Activated naive CD4-positive, alpha-beta T cell treated with anti-CD3 and anti-CD28 coated beads, Interleukin-2, amount 10 ng/mL, durations not matched to agents 7 days and 5 days (primary cell): ENCODE results near the gene RXRB.
A peak's percentile ranks its signal among the peaks of the same experiment; 100 is the strongest.
"Not testable (repeated sequence)": the region's sequence is repeated elsewhere in the genome, so short reads cannot be mapped to it uniquely, and the experiment has no call there.

ENCODE experiments used
- CTCF ChIA-PET: fragments of 350-600 bp; sonication (Branson Sonifier 250); formaldehyde crosslinking; loops from one replicate; lab custom pipeline; 2021; ENCODE audit warnings: antibody characterized with exemption; lab: Charles Lee
- DNase-seq: peaks from one replicate; pipeline ENCODE4 v3.0.0-alpha.2; 2020
- H3K27ac Mint-ChIP-seq: one replicate; pipeline ENCODE4 v1.8.0; 2021; ENCODE audit warnings: mild to moderate bottlenecking, moderate library complexity, mixed read lengths
- H3K27me3 Mint-ChIP-seq: one replicate; pipeline ENCODE4 v1.8.0; 2021; ENCODE audit warnings: mild to moderate bottlenecking, mixed read lengths
- H3K36me3 Mint-ChIP-seq: one replicate; pipeline ENCODE4 v1.8.0; 2021; ENCODE audit warnings: mixed read lengths
- H3K4me1 Mint-ChIP-seq: one replicate; pipeline ENCODE4 v1.8.0; 2021; ENCODE audit warnings: mixed read lengths
- H3K4me3 Mint-ChIP-seq: one replicate; pipeline ENCODE4 v1.8.0; 2021; ENCODE audit warnings: mild to moderate bottlenecking, moderate library complexity, mixed read lengths
- H3K9me3 Mint-ChIP-seq: one replicate; pipeline ENCODE4 v1.8.0; 2021; ENCODE audit warnings: mixed read lengths

Gene RXRB

DNA sequence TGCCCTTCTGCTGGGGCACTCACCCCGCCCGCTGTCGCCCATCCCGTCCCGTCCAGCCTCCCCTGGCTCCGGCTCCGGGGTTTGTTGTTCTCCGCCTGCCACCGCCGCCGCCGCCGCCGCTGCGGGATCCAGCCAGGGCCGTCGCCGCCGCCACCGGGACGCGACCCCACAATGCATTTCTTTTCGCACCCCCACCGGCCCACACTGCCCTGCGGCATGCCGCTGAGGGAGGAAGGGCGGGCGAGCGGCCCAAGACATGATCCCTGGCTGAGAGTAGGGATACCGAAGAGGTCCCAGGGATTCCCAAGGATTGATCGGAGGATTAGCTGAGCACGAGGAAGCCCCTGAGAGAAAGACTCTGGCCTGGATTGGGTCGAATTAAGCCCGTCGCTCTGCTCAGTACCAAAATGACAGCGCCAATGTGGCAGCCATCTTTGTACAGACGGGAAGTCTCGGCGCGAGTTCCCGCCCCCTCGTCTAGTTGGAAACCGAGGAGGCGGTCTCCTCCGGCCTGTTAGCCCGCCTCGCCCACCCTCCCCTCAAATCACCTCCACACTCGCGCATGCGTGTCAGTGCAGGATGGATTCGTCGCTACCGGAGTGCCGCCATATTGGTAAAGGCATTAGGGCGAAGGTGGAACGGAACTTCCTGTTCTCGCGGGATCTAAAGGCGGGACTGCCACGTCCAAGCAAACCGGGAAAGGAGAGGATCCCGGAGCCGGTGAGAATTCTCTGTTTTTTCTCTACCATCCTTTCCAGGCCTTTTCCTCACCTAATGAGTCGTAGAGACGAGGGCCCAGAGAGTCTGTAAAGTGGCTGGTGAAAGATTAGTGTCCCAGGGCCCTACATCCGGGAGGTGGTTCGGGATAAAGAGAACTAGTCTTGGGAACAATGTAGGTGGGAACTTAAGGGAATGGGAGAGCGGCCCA lies at the start of gene RXRB, which contains the start of gene SLC39A7:
Gene RXRB (minus strand): TSS at position 447 of the 928 bp plus-strand sequence. CDS start 189 bp downstream, at position 258.
Gene SLC39A7 (plus strand): TSS at position 649 of the 928 bp plus-strand sequence. CDS start 379 bp downstream, outside the sequence.
- Mint-ChIP-seq H3K4me1 (peaks cover 70% of the 10 kb centered on the region), H3K9me3 (no peaks in the 10 kb centered on the region), H3K4me3 (peak within 1 kb of the TSS; percentile 98), H3K36me3 (peaks cover 54% of the 10 kb centered on the region), H3K27ac (peak within 1 kb of the TSS; percentile 98), H3K27me3 (no peaks in the 10 kb centered on the region)
- DNase-seq: peak; percentile 100
- CTCF ChIA-PET: interaction anchor here (1.0 to 1.4 kb wide), 3 partner anchors 9 to 39 kb away, joined by 4 read pairs; no protein-coding TSS in a partner anchor

- peak; percentile 15 for DNase-seq
- Mint-ChIP-seq H3K4me1 (peaks cover 39% of the 10 kb centered on the region), H3K27ac (peak overlapping the region; percentile 97), H3K36me3 (peaks cover 18% of the 10 kb centered on the region), H3K27me3 (peaks cover 14% of the 10 kb centered on the region), H3K4me3 (peak overlapping the region; percentile 85), H3K9me3 (no peaks in the 10 kb centered on the region)
- CTCF ChIA-PET: interaction anchor here (0.8 to 6.2 kb wide), 18 partner anchors 10 to 263 kb away, joined by 3 to 86 read pairs (median 8); partner anchors contain the start of genes B3GALT4, HSD17B8, RING1 and RPS18
Measured at GRCh38 chr6:33249732-33250630, 49.5 kb upstream of the RXRB start.

GRCh38 chr6:33248932-33249731 lies 48.7 kb upstream of the RXRB start:
- H3K4me3 Mint-ChIP-seq: peak overlapping the region; percentile 85
- peak overlapping the region; percentile 97 for H3K27ac Mint-ChIP-seq
- H3K27me3 Mint-ChIP-seq: peaks cover 14% of the 10 kb centered on the region
- CTCF ChIA-PET: interaction anchor here (0.8 to 6.2 kb wide), 31 partner anchors 11 to 265 kb away, joined by 3 to 86 read pairs (median 6); partner anchors contain the start of genes B3GALT4, HSD17B8, PFDN6 and RING1
- H3K4me1 Mint-ChIP-seq: peaks cover 39% of the 10 kb centered on the region
- peak; percentile 98 for DNase-seq
- H3K9me3 Mint-ChIP-seq: no peaks in the 10 kb centered on the region
- peaks cover 18% of the 10 kb centered on the region for H3K36me3 Mint-ChIP-seq

DNA sequence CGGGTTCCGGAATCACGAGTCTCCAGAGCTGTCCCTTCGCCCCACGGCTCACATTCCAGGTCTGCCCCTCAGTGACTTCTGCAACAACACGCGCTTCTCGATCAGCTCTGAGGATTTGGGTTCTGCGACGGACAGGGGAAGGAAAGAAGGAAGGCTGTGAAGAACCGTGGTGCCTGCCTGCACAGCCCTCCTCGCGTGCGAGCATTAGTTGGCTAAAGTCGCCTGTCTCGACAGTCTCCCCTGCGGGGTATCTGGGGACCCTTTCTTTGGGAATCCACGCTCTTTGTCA lies 48.1 kb upstream of the RXRB start:
- CTCF ChIA-PET: interaction anchor here (0.8 to 6.2 kb wide), 31 partner anchors 10 to 264 kb away, joined by 3 to 86 read pairs (median 6); partner anchors contain the start of genes B3GALT4, HSD17B8, PFDN6 and RING1
- no peak for DNase-seq
- peaks cover 20% of the 10 kb centered on the region for H3K27me3 Mint-ChIP-seq
- no peaks in the 10 kb centered on the region for H3K9me3 Mint-ChIP-seq
- peaks cover 16% of the 10 kb centered on the region for H3K36me3 Mint-ChIP-seq
- H3K4me1 Mint-ChIP-seq: peaks cover 39% of the 10 kb centered on the region
- peak overlapping the region; percentile 85 for H3K4me3 Mint-ChIP-seq
- H3K27ac Mint-ChIP-seq: peak overlapping the region; percentile 97

DNA sequence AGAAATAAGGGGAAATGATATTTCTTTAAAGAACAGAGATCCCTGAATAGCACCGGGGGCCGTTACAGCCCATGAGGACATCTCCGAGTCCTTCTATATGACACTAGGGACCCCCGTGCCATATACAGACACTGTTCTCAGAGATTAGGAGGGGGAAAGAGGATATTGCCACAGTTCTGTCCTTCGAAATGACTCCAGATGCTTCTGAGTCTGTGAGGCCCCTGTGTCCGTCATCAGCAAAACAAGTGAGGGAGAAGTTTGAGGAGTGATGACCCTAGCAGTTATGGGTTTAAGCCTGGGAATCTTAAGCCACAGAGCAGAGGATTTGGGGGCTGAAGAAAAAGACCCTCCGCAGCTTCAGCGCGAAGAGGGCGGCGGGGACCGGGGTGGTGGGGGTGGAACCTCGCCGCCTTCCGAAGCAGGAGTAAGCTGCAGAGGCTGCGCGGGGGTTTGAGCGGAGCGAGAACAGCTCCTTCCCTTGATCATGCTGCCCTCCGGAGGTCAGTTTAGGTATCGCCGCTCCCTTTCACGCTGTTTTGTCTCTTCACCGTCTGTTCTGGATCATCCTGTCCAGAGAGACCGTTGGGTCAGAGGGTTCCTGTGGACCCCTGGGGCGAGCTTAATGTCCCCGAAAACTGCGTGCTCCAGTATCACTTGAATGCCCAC lies 47.6 kb upstream of the RXRB start:
- H3K9me3 Mint-ChIP-seq: no peaks in the 10 kb centered on the region
- H3K27ac Mint-ChIP-seq: peak overlapping the region; percentile 97
- CTCF ChIA-PET: interaction anchor here (0.6 to 6.2 kb wide), 34 partner anchors 10 to 264 kb away, joined by 3 to 86 read pairs (median 6); partner anchors contain the start of genes B3GALT4, HSD17B8, PFDN6 and RING1
- H3K4me1 Mint-ChIP-seq: peaks cover 39% of the 10 kb centered on the region
- peak overlapping the region; percentile 85 for H3K4me3 Mint-ChIP-seq
- peak; percentile 95 for DNase-seq
- peaks cover 16% of the 10 kb centered on the region for H3K36me3 Mint-ChIP-seq
- H3K27me3 Mint-ChIP-seq: peaks cover 25% of the 10 kb centered on the region

GRCh38 chr6:33243476-33243875 lies 43.0 kb upstream of the RXRB start:
- CTCF ChIA-PET: no interaction called here
- H3K27ac Mint-ChIP-seq: no peak overlapping the region

DNA sequence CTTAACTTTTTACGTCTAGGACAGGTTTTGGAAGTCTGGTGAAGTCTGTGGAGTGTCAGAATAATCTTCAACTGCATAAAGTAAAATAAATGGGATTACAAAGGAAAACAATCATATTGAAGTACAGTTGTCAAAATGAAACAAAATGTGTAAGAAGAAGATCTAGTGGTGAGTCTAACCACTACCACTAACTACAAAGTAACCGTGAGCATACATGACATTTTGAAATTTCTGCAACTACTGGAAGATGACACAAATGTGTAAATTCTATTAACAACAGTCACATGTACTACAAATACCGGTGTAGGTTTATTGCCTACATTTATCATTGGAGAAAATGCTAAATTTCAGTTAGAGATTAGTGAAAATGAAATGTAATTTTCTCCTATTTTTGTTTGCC lies 41.5 kb upstream of the RXRB start:
- CTCF ChIA-PET: interaction anchor here (0.6 kb wide), 1 partner anchor 96 kb away, joined by 4 read pairs; no protein-coding TSS in a partner anchor
- no peak overlapping the region for H3K27ac Mint-ChIP-seq
- H3K9me3 Mint-ChIP-seq: no peaks in the 10 kb centered on the region
- H3K4me1 Mint-ChIP-seq: peaks cover 7% of the 10 kb centered on the region
- H3K27me3 Mint-ChIP-seq: peaks cover 50% of the 10 kb centered on the region
- no peak for DNase-seq
- no peaks in the 10 kb centered on the region for H3K36me3 Mint-ChIP-seq
- no peak overlapping the region for H3K4me3 Mint-ChIP-seq

More at GRCh38 chr6:33243476-33243875, 43.0 kb upstream of the RXRB start:
- Mint-ChIP-seq H3K27me3 (peaks cover 50% of the 10 kb centered on the region), H3K4me3 (no peak overlapping the region), H3K9me3 (no peaks in the 10 kb centered on the region), H3K4me1 (peaks cover 13% of the 10 kb centered on the region), H3K36me3 (no peaks in the 10 kb centered on the region)
- peak; percentile 10 for DNase-seq

DNA sequence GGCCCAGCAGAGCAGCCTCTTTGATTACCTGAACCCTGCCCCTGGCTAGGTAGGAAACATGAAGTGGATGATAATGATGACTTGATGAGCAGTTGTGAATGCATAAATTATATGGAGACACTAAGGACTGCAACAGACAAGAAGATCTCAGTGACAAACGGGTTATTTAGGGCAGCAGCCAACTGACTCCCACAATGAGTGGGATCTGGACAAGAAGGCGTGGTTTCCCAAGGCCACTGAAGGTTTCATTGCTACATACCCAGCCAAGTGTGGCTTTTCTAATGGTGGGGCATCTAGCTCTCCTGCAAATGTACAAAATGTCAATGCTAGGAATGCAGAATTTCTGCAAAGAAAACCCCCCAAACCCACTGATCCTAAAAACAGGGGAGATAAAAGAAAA lies 37.3 kb upstream of the RXRB start:
- no peak overlapping the region for H3K4me3 Mint-ChIP-seq
- no peaks in the 10 kb centered on the region for H3K9me3 Mint-ChIP-seq
- H3K27ac Mint-ChIP-seq: no peak overlapping the region
- peaks cover 60% of the 10 kb centered on the region for H3K27me3 Mint-ChIP-seq
- H3K36me3 Mint-ChIP-seq: no peaks in the 10 kb centered on the region
- CTCF ChIA-PET: interaction anchor here (1.2 kb wide), 2 partner anchors 11 to 14 kb away, joined by 3 to 4 read pairs; no protein-coding TSS in a partner anchor
- no peak for DNase-seq
- peaks cover 7% of the 10 kb centered on the region for H3K4me1 Mint-ChIP-seq

GRCh38 chr6:33236852-33237251 lies 36.4 kb upstream of the RXRB start:
- DNase-seq: no peak
- Mint-ChIP-seq H3K27ac (no peak overlapping the region), H3K36me3 (no peaks in the 10 kb centered on the region), H3K9me3 (no peaks in the 10 kb centered on the region), H3K27me3 (peaks cover 59% of the 10 kb centered on the region), H3K4me1 (peaks cover 2% of the 10 kb centered on the region), H3K4me3 (no peak overlapping the region)
- CTCF ChIA-PET: no interaction called here

DNA sequence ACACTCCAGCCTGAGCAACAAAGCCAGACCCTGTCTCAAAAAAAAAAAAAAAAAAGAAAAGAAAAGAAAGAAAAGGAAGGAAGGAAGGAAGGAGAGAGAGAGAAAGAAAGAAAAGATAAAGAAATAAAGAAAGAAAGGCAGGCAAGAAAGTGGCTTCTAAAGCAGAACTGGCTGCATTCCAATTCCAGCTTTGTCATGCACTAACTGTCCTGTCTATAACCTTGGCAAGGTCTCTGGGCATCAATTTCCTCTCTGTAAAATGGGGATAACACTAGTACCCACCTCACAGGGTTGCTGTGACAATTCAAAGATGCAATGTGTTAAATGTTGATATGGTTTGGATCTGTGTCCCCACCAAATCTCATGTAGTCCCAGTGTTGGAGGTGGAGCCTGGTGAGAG lies 35.9 kb upstream of the RXRB start:
- CTCF ChIA-PET: no interaction called here
- Mint-ChIP-seq H3K36me3 (no peaks in the 10 kb centered on the region), H3K27ac (no peak overlapping the region), H3K4me3 (no peak overlapping the region), H3K9me3 (no peaks in the 10 kb centered on the region), H3K27me3 (peaks cover 59% of the 10 kb centered on the region), H3K4me1 (no peaks in the 10 kb centered on the region)
- no peak for DNase-seq

DNA sequence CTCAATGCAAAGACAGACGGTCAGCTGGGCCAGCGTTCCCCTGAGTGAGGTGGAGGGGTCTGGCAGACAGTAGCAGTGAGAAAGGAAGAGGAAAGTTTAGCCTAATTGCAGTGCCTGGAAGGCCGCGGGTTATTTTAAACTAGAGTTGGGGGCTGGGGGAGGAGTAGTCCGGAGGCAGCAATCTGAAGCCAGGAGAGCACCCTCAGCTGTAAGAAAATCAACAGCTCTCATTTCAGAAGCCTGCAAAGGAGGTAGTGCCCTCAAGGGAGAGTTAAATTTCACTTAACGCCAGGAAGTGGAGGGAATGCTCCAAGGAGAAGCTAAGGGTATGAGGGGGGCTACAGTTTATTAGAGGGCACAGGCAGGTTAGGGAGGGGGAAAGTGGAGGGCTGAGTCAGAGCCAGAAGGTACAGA lies 34.8 kb upstream of the RXRB start:
- Mint-ChIP-seq H3K27ac (no peak overlapping the region), H3K36me3 (no peaks in the 10 kb centered on the region), H3K4me1 (no peaks in the 10 kb centered on the region), H3K4me3 (no peak overlapping the region), H3K9me3 (no peaks in the 10 kb centered on the region), H3K27me3 (peaks cover 57% of the 10 kb centered on the region)
- DNase-seq: no peak
- CTCF ChIA-PET: no interaction called here

GRCh38 chr6:33226503-33227120 lies 26.1 kb upstream of the RXRB start:
- CTCF ChIA-PET, H3K4me1 Mint-ChIP-seq, H3K9me3 Mint-ChIP-seq, H3K4me3 Mint-ChIP-seq, DNase-seq, H3K27ac Mint-ChIP-seq, H3K36me3 Mint-ChIP-seq: not testable (repeated sequence)
- peaks cover 57% of the 10 kb centered on the region for H3K27me3 Mint-ChIP-seq
